HG03378 (cell line): ENCODE data around the gene RASGRF1.

ENCODE experiments used
- ATAC-seq: cut with Tn5 transposase; IDR thresholded peaks from one replicate; pipeline ENCODE4 v1.9.1; 2021; ENCODE audit warnings: mild to moderate bottlenecking, moderate library complexity; ENCODE audit not compliant: unreplicated experiment

Gene RASGRF1

GRCh38 chr15:79067072-79067833 is 23.3 kb downstream of the RASGRF1 start:
- ATAC-seq, result no peak

- no peak for ATAC-seq
Observed at GRCh38 chr15:79066391-79067071, 24.0 kb downstream of the RASGRF1 start.

DNA sequence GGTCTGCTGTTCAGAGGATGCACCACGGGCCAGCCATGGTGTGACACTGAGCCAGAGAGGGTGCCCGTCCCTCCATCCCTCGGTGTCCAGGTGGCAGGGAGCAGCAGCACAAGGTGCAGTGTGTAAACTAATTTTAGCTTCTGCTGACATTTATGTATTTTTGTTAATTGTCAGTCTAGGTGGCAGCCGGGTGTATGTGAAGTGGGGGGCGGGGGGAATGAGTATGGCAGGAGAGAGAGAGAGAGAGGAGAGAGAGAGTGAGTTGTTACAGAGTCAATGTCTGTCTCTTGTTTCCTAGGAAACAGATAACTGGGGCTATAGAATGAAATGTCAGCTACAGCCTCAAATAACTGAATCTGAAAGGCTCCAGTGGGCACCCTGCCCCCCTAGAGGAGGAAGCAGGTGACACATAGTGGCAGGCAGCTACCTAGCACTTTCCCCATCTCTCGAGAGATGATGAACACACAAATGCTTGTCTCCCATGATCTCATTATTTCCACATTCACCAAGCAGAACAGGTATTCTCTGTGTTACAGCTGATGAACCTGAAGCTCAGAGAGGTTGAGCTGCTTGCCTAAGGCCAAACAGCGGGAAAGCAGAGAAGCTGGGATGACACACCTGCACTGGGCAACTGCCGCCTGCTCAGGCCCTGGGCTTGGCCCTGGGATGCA is 24.7 kb downstream of the RASGRF1 start:
- ATAC-seq, result no peak

DNA sequence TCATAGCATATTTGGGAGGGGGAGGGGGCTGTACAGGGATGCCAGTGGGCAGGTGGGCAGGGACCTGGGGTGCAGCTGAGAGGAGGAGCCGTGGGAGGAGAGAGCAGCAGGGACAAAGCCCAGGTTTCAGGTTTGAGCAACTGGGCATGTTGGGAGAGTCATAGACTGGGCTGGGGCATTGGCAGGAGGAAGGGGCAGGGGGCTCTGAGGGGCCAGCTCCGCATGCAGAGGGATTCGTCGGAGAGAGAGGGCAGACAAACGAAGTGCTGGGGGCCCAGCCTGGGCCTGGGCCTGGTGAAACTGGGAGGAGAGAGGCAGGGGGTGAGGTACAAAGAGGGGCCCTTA is 25.2 kb downstream of the RASGRF1 start:
- no peak for ATAC-seq

- ATAC-seq, result no peak
Observed at GRCh38 chr15:79064496-79064895, 26.1 kb downstream of the RASGRF1 start.

DNA sequence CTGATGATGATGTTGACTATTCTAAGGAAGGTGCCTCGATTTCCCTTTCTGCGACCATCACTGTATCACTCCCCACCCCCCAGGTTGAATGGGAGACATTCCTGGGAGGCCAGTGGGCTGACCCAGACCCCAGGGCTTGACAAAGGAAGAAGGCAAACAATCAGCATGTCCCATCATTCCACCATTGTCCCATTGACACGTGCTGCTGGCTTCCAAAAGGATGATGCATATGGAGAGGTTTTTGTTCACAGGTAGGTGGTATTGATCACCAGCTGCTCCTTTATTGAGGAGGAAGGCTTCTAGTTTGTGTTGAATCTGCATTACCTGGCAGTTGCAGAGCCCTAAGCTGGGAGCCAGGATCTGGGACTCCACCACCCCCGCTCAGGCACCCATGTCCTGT is 30.4 kb downstream of the RASGRF1 start:
- no peak for ATAC-seq

GRCh38 chr15:79059081-79059572 is 31.5 kb downstream of the RASGRF1 start:
- ATAC-seq, result no peak

DNA sequence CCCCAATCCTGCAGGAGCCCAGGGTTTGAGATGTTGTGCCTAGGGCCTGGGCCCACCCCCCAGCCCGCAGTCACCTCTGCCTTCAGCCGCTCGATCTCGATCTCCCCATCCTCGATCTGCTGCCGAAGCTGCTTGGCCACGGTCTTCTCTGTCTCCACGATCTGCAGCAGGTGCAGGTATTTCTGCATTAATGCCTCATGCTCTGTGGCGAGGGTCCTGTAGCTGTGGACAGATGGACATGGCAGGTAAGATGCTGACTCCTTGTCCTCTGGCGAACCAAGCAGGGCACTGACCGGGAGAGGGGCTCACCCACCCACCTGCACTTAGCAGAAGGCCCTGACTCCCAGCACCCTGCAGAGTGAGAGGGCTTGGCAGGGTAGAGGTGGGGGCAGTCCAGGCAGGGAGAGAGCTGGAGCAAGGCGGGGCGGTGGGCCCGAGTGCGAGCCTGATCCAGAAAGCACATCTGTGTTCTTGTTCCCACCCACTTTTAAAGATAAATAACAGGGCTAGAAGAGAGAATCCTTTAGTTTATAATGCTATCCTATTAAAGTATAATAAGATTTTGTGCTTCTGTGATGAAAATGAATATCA is 32.2 kb downstream of the RASGRF1 start:
- ATAC-seq, result no peak

DNA sequence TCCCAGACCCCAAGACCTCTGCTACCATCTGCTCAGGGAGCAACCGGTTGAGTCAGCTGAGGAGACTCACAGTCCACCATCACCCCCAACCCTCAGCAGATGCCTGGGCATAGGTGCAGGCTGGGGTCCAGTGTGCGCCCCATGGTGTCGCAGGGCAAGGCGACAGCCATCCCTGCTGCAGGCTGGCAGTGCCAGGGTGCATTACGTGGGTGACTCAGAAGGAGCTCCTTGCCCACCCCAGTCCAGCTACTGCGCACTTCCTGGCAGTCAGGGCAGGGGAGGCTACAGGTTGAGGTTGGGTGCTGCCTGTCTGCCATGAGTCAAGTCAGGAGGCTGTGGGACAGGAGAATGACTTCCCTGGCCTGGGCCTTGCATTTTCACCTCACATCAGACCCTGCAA is 33.5 kb downstream of the RASGRF1 start:
- no peak for ATAC-seq

DNA sequence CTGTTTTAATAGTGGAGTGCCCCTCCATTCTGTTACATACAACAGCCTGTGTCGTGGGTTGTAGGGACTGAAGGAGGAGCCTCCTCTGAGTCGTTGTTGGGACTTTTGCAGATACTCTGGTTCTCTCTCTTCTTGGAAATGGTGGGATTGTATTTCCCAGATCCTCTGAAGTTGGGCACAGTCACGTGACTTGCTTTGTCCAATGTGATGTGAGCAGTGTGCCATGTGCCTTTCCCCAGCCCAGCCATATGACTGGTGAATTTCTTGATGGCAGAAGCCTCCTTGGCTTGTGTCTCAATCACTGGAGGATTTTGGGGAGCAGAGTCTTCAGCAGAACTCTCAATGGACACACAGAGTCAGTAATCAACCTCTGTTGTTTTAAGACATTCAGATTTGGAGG is 36.2 kb downstream of the RASGRF1 start:
- ATAC-seq, result no peak

DNA sequence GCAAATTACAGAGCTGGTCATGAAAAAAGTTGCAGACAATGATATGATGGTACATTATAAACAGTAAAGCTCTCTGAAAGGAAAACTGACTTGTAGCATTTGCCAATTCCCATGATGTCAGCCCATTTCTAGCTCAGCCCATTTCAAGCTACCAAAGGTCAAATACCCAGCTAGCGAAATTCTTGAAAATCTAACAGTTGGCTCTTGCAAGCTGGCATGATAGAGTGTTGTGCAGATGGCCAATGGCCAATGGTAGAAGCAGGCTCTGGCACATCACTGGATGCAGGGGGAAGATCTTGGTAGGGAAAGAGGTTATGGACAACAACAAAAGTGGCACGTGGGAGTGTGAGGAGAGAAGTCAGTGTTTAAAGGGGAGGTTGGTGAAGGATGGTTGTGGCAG is 36.7 kb downstream of the RASGRF1 start:
- no peak for ATAC-seq

DNA sequence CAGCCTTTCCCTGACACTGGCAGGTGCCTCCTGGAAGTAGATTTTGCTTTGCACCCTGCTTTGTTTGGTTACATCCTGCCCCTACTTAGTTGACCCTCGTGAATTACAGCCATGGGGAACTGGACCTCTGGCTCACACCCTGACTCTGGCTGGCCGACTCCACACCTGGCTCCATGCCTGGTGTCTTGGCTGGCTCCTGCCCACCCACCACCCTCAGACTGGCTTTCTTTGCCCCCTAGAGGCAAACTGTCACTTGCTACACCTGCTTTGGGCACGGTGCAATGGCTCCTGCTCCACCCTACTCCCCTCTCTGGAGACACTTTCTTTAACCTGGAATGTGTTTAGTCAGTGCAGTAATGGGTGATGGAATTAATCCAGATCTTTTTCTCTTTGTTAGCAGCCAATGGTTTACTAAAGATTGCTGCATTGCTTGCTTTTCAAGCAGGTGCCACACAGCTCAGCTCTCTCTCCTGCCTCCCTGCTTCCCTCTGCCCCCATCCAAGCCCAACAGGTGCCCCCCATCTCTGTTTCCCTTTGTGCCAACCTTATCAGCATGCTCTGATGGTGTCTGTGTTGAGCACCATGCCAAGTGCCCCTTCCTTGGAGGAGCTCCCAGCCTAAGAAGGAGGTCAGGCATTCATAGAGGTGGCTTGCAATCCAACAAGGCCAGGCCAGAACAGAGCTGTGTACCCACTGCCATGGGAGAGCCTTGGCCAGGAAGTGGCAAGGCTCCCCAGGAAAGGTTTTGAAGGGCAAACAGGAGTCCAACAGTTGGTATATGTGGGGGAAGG is 38.4 kb downstream of the RASGRF1 start:
- ATAC-seq, result no peak

- ATAC-seq, result no peak
Observed at GRCh38 chr15:79051029-79051428, 39.6 kb downstream of the RASGRF1 start.

- ATAC-seq, result no peak
Observed at GRCh38 chr15:79050341-79050740, 40.2 kb downstream of the RASGRF1 start.

DNA sequence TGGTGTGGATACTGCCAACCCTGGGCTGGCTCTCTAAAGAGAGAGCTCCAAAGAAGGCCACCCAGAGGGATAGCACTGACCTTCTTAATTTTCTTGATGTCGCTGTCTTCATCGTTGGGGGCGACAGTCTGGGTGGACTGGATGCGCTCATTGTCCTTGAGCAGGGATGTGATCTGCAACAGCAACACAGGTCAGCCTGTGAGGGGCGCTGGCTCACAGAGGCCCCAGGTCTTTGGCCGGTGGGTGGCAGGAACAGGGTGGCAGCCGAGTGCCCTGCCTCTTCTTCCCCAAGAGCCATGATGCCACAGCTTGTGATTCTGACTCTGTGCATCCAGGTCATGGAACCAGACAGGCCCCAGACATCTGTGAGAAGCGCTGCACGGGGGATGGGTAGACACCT is 41.2 kb downstream of the RASGRF1 start:
- no peak for ATAC-seq

- no peak for ATAC-seq
Observed at GRCh38 chr15:79047676-79048439, 42.7 kb downstream of the RASGRF1 start.

- ATAC-seq, result no peak
Observed at GRCh38 chr15:79046691-79047404, 43.7 kb downstream of the RASGRF1 start.

- ATAC-seq, result no peak
Observed at GRCh38 chr15:79045041-79045440, 45.5 kb downstream of the RASGRF1 start.

GRCh38 chr15:79042213-79042928 is 48.2 kb downstream of the RASGRF1 start:
- no peak for ATAC-seq
